IMR-90 (cell line): ENCODE measurements around the gene LUZP1. TPM values are rescaled to one million over a fixed set of nuclear protein-coding genes. Genes with fewer than 3 reads are reported as not detected.

Source experiments
- ATAC-seq: fragments of 200-7000 bp; cut with Tn5 transposase; 2 replicates; pipeline ENCODE4 v1.9.1; 2020; ENCODE audit warnings: low read depth, mild to moderate bottlenecking, moderate library complexity
- BruUV-seq: library from RNA; stranded (reverse); fragments of 400-500 nt; replicated peaks from 2 replicates; lab custom pipeline; 2021; lab: Mats Ljungman, UMichigan
- CTCF ChIA-PET: fragments of 300-600 bp; formaldehyde crosslinking; extraction: SDS; loops from one replicate; lab custom pipeline; 2021; ENCODE audit warnings: antibody characterized with exemption; lab: Yijun Ruan, JAX
- POLR2A ChIA-PET: fragments of 300-600 bp; sonication (Branson Sonifier 250); formaldehyde crosslinking; loops from one replicate; lab custom pipeline; 2022; ENCODE audit warnings: antibody characterized with exemption; ENCODE audit not compliant: unreplicated experiment; lab: Charles Lee
- DNase-seq: peaks from one replicate; pipeline ENCODE4 v3.0.0; 2013
- H2AFZ ChIP-seq: replicated peaks from 2 replicates; pipeline ENCODE3; 2013; ENCODE audit warnings: low read length, mild to moderate bottlenecking; ENCODE audit not compliant: poor library complexity
- H2AK5ac ChIP-seq: 2 replicates; pipeline ENCODE4 v1.6.1; 2013; ENCODE audit warnings: low read depth, low read length, inconsistent platforms
- H2AK9ac ChIP-seq: replicated peaks from 2 replicates; pipeline ENCODE3; 2013; ENCODE audit warnings: mild to moderate bottlenecking, low read depth, low read length, moderate library complexity; ENCODE audit not compliant: poor library complexity
- H2BK120ac ChIP-seq: 2 replicates; pipeline ENCODE4 v1.6.1; 2013; ENCODE audit warnings: low read depth, low read length, inconsistent platforms
- H2BK15ac ChIP-seq: 3 replicates; pipeline ENCODE4 v1.6.1; 2013; ENCODE audit warnings: low read depth, low read length, inconsistent platforms
- H2BK20ac ChIP-seq: 2 replicates; pipeline ENCODE4 v1.6.1; 2013; ENCODE audit warnings: low read depth, mild to moderate bottlenecking, inconsistent platforms, low read length, moderate library complexity
- H2BK5ac ChIP-seq: 2 replicates; pipeline ENCODE4 v1.6.1; 2013; ENCODE audit warnings: mild to moderate bottlenecking, low read depth, low read length, inconsistent platforms; ENCODE audit not compliant: poor library complexity, severe bottlenecking
- H3K14ac ChIP-seq: replicated peaks from 2 replicates; pipeline ENCODE4 v1.6.1; 2013; ENCODE audit warnings: low read depth, low read length, inconsistent platforms
- H3K18ac ChIP-seq: 2 replicates; pipeline ENCODE4 v1.6.1; 2013; ENCODE audit warnings: low read depth, low read length, control low read depth
- H3K23ac ChIP-seq: 2 replicates; pipeline ENCODE4 v1.6.1; 2013; ENCODE audit warnings: low read depth, low read length, inconsistent platforms
- H3K27ac ChIP-seq: 2 replicates; pipeline ENCODE4 v1.5.1; 2013; ENCODE audit warnings: mild to moderate bottlenecking, control low read depth, low read length; ENCODE audit not compliant: insufficient read depth
- H3K27me3 ChIP-seq: 2 replicates; pipeline ENCODE4 v1.6.1; 2013; ENCODE audit warnings: low read length; ENCODE audit not compliant: control insufficient read depth, insufficient read depth
- H3K36me3 ChIP-seq: 2 replicates; pipeline ENCODE4 v1.6.1; 2013; ENCODE audit warnings: low read length, mixed read lengths; ENCODE audit not compliant: control insufficient read depth, insufficient read depth
- H3K4ac ChIP-seq: 2 replicates; pipeline ENCODE4 v1.6.1; 2013; ENCODE audit warnings: low read depth, low read length, inconsistent platforms
- H3K4me1 ChIP-seq: 2 replicates; pipeline ENCODE4 v1.6.1; 2013; ENCODE audit warnings: low read length, mixed read lengths; ENCODE audit not compliant: control insufficient read depth, insufficient read depth
- H3K4me2 ChIP-seq: 2 replicates; pipeline ENCODE4 v1.6.1; 2013; ENCODE audit warnings: low read depth, mild to moderate bottlenecking, control low read depth, low read length, moderate library complexity
- H3K4me3 ChIP-seq: 2 replicates; pipeline ENCODE4 v1.5.1; 2013; ENCODE audit warnings: low read depth, mild to moderate bottlenecking, control low read depth, low read length, moderate library complexity; ENCODE audit not compliant: insufficient read depth
- H3K56ac ChIP-seq: 2 replicates; pipeline ENCODE4 v1.6.1; 2013; ENCODE audit warnings: low read length, inconsistent platforms; ENCODE audit not compliant: insufficient read depth; ENCODE audit errors: extremely low read depth
- H3K79me1 ChIP-seq, 2 experiments: 2 replicates each; pipeline ENCODE4 v1.6.1; 2013; ENCODE audit warnings: low read length in 2 of 2, inconsistent platforms in 1 of 2, low read depth in 1 of 2
- H3K9ac ChIP-seq: 2 replicates; pipeline ENCODE4 v1.6.1; 2013; ENCODE audit warnings: low read depth, low read length, control low read depth
- H3K9me1 ChIP-seq: 2 replicates; pipeline ENCODE4 v1.6.1; 2013; ENCODE audit warnings: low read length, inconsistent platforms; ENCODE audit not compliant: insufficient read depth
- H3K9me3 ChIP-seq: 2 replicates; pipeline ENCODE4 v1.6.1; 2013; ENCODE audit warnings: low read length; ENCODE audit not compliant: control insufficient read depth, insufficient read depth
- H4K20me1 ChIP-seq: 2 replicates; pipeline ENCODE4 v1.6.1; 2013; ENCODE audit warnings: low read length, inconsistent platforms; ENCODE audit not compliant: insufficient read depth
- H4K5ac ChIP-seq: 2 replicates; pipeline ENCODE4 v1.6.1; 2013; ENCODE audit warnings: mild to moderate bottlenecking, low read depth, low read length, control low read depth
- H4K8ac ChIP-seq, 2 experiments: 2 replicates each; pipeline ENCODE4 v1.6.1; 2013; ENCODE audit warnings: low read depth in 2 of 2, low read length in 2 of 2, control low read depth in 1 of 2, inconsistent platforms in 1 of 2
- H4K91ac ChIP-seq: 2 replicates; pipeline ENCODE4 v1.6.1; 2013; ENCODE audit warnings: low read depth, low read length, inconsistent platforms; ENCODE audit not compliant: insufficient read depth
- BHLHE40 ChIP-seq: fragments of 150-350 bp; IDR thresholded peaks from 2 replicates; pipeline ENCODE4 v1.6.1; 2016; ENCODE audit warnings: mild to moderate bottlenecking, low read depth, low read length
- CEBPB ChIP-seq: IDR thresholded peaks from 2 replicates; pipeline ENCODE4 v1.6.1; 2012; ENCODE audit warnings: low read depth, low read length, improper control_type of control experiment
- CHD1 ChIP-seq: IDR thresholded peaks from 2 replicates; pipeline ENCODE4 v1.6.1; 2012; ENCODE audit warnings: low read depth, low read length, improper control_type of control experiment
- FOS ChIP-seq: fragments of 150-350 bp; IDR thresholded peaks from 2 replicates; pipeline ENCODE4 v1.6.1; 2016; ENCODE audit warnings: low read depth, low read length
- MAZ ChIP-seq: IDR thresholded peaks from 2 replicates; pipeline ENCODE4 v1.6.1; 2012; ENCODE audit warnings: low read depth, mild to moderate bottlenecking, low read length, improper control_type of control experiment, moderate library complexity, borderline replicate concordance
- MXI1 ChIP-seq: IDR thresholded peaks from 2 replicates; pipeline ENCODE4 v1.6.1; 2012; ENCODE audit warnings: low read depth, mild to moderate bottlenecking, low read length, moderate library complexity, borderline replicate concordance
- NFE2L2 ChIP-seq: fragments of 150-350 bp; IDR thresholded peaks from 2 replicates; pipeline ENCODE4 v1.6.1; 2016; ENCODE audit warnings: low read depth, mild to moderate bottlenecking, low read length
- POLR2A ChIP-seq: IDR thresholded peaks from 2 replicates; pipeline ENCODE4 v1.6.1; 2012; ENCODE audit warnings: mild to moderate bottlenecking, low read depth, low read length
- RCOR1 ChIP-seq: IDR thresholded peaks from 2 replicates; pipeline ENCODE4 v1.6.1; 2012; ENCODE audit warnings: mild to moderate bottlenecking, low read length, improper control_type of control experiment; ENCODE audit not compliant: insufficient replicate concordance
- RFX5 ChIP-seq: IDR thresholded peaks from 2 replicates; pipeline ENCODE4 v1.8.0; 2012; ENCODE audit warnings: low read depth, mild to moderate bottlenecking, low read length, moderate library complexity
- SMC3 ChIP-seq: fragments of 150-350 bp; IDR thresholded peaks from 2 replicates; pipeline ENCODE4 v1.6.1; 2016; ENCODE audit warnings: low read depth, mild to moderate bottlenecking, antibody characterized with exemption, low read length, moderate library complexity
- WGBS, 2 experiments: methylation state at CpG; one replicate each; pipeline versions ENCODE4 v1.1.5 to v1.1.7; 2013; ENCODE audit warnings: missing lambda C conversion rate in 2 of 2; ENCODE audit not compliant: insufficient read length in 1 of 2; ENCODE audit errors: extremely low coverage in 2 of 2; 5-methylcytosine and 5-hydroxymethylcytosine counted together
- dilution Hi-C: fragments of 300-500 bp; cut with HindIII; formaldehyde crosslinking; loops from one replicate; pipeline ENCODE4 v1.14.3; 2018; ENCODE audit warnings: low sequenced_read_pairs; ENCODE audit not compliant: unreplicated experiment
- in situ Hi-C: fragments of 300-500 bp; cut with MboI; formaldehyde crosslinking; loops from 3 replicates; pipeline ENCODE4 v1.14.3; 2019; ENCODE audit warnings: low sequenced_read_pairs, inconsistent platforms, mixed read lengths
- intact Hi-C: fragments of 100-400 bp; cut with micrococcal nuclease; formaldehyde crosslinking; loops from 2 replicates; pipeline ENCODE4 v1.10.0; 2022
- polyA plus RNA-seq, 3 experiments: library from polyadenylated mRNA; depleted of rRNA; stranded (reverse); fragments of >200 nt; gene quantifications; 2 replicates each; pipeline ENCODE4 v1.2.3, GENCODE V29; 2012; ENCODE audit warnings: low replicate concordance in 1 of 3
- total RNA-seq: library from RNA; depleted of rRNA; stranded (reverse); fragments of >200 nt; gene quantifications from 2 replicates; pipeline ENCODE4 v1.2.3, GENCODE V29; 2012
- TF ChIP-seq, protein P1 (sequence below): fragments of 150-350 bp; IDR thresholded peaks from 2 replicates; pipeline ENCODE4 v1.6.1; 2017; ENCODE audit warnings: mild to moderate bottlenecking, antibody characterized with exemption, low read length, low read depth
- TF ChIP-seq, protein P2 (sequence below): conservative IDR thresholded peaks from 2 replicates; pipeline ENCODE4 v1.5.1; 2012; ENCODE audit warnings: mild to moderate bottlenecking, low read depth, low read length, improper control_type of control experiment

The LUZP1 gene
- total and polyA plus RNA-seq, 2 of the 4 experiments (the other 2 are of a cell fraction), result 13.1 to 31.7 TPM

DNA sequence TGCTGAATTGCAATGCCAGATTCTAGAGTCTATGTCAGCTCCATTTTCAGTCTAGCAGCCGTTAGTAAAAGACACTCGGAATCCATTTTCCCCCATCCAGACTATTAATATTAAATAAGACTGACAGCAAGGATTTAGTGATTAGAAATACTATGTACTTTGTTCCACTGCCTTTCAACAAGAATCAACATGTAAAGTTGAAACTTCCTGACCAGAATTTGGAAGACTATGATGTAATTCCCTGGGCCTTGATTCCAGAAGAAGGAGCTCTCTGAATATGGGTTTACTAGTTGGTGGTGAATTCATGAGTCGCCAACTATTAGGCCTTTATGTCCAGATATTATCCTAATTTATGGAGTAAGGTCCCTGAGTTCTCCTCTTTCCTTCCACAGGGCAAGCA is 124.6 kb downstream of the LUZP1 start:
- WGBS, 2 experiments, result no CpG with 5 or more reads among the region's 3 CpGs
- POLR2A ChIA-PET, result interaction anchor here (0.9 kb wide), 1 partner anchor 25 kb away, joined by 3 read pairs; the partner anchor contains the start of gene KDM1A
- no peak overlapping the region for H2AK5ac ChIP-seq

More for the DNA sequence above, 124.6 kb downstream of the LUZP1 start:
- Histone ChIP-seq H2BK15ac (no peak overlapping the region), H3K4ac (no peak overlapping the region), H3K9ac (no peak overlapping the region), H3K9me3 (no peaks in the 10 kb centered on the region), H3K4me1 (0 out of 2 replicates have a peak, but pooled peaks cover 2% of the 10 kb centered on the region), H2BK20ac (no peak overlapping the region), H3K9me1 (peaks cover 3% of the 10 kb centered on the region; the same call in 1 of the 2 replicates), H3K27me3 (no peaks in the 10 kb centered on the region), H3K56ac (no peak overlapping the region), H3K27ac (no peak overlapping the region), H2BK5ac (no peak overlapping the region), H4K8ac (no peak overlapping the region), H3K18ac (no peak overlapping the region), H3K14ac (no peak overlapping the region), H2AK9ac (no peak overlapping the region), H2AFZ (no peak overlapping the region), H4K20me1 (peaks cover 10% of the 10 kb centered on the region), H4K91ac (no peak overlapping the region), H3K23ac (no peak overlapping the region), H4K5ac (no peak overlapping the region), H2BK120ac (no peak overlapping the region), H3K4me2 (no peak overlapping the region), H3K79me1 (peaks cover 16 to 45% of the 10 kb centered on the region in 2 experiments), H3K36me3 (peaks cover 5% of the 10 kb centered on the region; the same call in 1 of the 2 replicates), H3K4me3 (no peak overlapping the region)
- dilution Hi-C loops (no loop called here), in situ Hi-C loops (no loop called here), intact Hi-C loops (no loop called here)
- ATAC-seq (no peak), DNase-seq (no peak)
- CTCF ChIA-PET, result interaction anchor here (1.1 kb wide), 1 partner anchor 11 kb away, joined by 5 read pairs; no protein-coding TSS in a partner anchor
- BruUV-seq, result no TSS peak
- TF ChIP-seq SMC3 (no peak), BHLHE40 (no peak), NFE2L2 (no peak), RFX5 (no peak), MAZ (no peak), CHD1 (no peak), POLR2A (no peak), RCOR1 (no peak), MXI1 (no peak), CEBPB (no peak), FOS (no peak)
- TF ChIP-seq, protein P1, sequence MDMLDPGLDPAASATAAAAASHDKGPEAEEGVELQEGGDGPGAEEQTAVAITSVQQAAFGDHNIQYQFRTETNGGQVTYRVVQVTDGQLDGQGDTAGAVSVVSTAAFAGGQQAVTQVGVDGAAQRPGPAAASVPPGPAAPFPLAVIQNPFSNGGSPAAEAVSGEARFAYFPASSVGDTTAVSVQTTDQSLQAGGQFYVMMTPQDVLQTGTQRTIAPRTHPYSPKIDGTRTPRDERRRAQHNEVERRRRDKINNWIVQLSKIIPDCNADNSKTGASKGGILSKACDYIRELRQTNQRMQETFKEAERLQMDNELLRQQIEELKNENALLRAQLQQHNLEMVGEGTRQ, result no peak
- TF ChIP-seq, protein P2, sequence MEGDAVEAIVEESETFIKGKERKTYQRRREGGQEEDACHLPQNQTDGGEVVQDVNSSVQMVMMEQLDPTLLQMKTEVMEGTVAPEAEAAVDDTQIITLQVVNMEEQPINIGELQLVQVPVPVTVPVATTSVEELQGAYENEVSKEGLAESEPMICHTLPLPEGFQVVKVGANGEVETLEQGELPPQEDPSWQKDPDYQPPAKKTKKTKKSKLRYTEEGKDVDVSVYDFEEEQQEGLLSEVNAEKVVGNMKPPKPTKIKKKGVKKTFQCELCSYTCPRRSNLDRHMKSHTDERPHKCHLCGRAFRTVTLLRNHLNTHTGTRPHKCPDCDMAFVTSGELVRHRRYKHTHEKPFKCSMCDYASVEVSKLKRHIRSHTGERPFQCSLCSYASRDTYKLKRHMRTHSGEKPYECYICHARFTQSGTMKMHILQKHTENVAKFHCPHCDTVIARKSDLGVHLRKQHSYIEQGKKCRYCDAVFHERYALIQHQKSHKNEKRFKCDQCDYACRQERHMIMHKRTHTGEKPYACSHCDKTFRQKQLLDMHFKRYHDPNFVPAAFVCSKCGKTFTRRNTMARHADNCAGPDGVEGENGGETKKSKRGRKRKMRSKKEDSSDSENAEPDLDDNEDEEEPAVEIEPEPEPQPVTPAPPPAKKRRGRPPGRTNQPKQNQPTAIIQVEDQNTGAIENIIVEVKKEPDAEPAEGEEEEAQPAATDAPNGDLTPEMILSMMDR, result no peak
